Measurements from ENCODE around the gene TMEM178B.

TMEM178B gene

DNA sequence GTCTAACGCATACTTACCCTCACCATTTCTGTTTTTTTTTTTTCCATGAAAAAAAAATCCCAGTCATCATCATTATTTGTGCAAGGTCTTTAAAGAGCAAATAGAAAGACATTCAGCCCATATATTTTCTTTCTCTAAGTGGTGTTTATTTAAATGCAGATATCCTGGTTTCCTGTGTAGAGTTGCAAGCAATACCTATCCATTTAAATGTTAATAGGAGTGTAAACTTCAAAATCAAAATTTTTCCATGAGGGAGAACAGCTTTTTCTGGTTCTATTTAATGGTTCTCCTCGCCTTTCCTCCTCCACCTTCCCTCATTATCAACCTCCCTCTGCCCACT is 357.2 kb downstream of the TMEM178B start:
- DNase-seq (ENCODE audit: low read depth) = no peak

DNA sequence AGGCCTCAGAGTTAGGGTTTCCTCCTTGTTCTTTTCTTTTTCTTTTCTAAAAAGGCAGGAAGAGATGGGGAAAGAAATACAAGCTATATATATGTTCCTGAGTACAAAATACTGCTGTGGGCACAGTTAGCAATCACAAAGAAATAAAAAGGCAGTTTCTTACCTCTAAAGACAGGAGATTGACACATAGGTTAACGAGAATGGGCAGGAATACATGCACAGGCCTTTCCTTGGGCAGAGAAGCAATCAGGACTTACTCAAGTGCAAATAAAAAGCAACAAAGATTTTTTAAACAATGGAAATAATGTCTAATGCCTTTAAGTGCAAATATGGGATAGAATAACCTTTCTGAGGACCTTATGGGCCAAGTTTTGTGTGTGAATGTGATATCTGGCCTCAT is 357.8 kb downstream of the TMEM178B start:
- DNase-seq (ENCODE audit: low read depth) = no peak

DNA sequence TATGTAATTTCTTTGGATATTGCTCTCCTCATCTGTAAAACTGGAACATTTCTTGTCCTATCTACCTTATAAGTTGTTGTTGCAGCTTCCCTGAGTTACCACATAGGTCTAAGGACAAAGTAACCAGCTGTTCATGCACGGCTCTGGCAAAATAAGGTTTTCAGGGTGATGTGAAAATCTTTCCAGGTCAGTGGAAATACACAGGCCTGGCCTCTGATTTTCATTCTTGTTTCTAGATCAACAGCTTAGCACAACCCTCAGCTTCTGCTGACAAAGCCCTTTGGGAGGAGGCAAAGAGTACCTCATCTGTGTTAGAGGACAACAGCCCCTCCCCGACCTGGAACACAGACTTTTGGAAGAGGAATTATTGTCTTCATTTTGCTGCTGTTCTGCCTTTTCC is 359.8 kb downstream of the TMEM178B start:
- DNase-seq (ENCODE audit: low read depth) = no peak

DNA sequence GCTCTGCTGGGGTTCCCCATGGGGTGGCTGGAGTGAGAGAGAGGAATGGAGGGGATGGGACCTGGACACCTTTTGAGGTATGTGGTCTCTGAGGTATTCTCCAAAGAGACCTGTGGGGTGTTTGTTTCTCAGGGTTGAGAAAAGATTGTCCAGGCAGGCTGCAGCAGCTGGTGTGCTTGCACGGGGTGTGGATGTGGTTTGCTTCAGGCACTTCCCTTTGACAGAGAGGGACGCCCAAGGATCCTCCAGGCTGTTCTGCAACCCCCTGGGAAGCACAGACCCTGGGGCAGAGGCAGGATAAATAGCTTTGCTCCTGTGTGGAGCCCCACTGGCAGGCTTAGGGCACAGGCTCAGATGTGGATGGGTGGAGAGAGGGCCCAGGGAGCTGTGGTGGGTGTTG is 362.3 kb downstream of the TMEM178B start:
- DNase-seq (ENCODE audit: low read depth) = no peak

DNA sequence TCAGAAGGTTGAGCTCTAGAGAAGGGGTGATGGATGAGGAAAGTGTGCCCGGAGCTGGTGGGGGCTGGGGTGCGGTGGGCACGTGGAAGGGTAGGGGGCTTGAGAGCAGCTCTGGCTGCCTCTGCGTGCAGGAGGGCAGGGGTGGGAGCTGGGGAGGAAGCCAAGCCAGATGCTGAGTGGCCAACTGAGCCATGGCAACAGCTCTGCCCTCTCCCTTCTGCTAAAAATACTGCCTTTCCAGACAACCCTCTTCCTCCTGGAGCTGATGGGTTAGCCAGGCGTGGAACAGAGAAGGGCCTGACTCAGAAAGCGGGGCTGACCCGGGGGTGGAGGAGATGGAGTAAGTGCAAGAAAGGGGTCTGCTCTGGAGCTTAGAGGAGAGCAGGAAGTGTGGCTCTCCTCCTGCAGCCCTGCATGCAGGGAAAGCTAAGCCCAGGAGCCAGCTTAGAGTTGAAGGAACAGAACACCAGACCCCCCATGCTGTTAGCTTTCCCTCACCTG is 362.8 kb downstream of the TMEM178B start:
- no peak for DNase-seq (ENCODE audit: low read depth)

DNA sequence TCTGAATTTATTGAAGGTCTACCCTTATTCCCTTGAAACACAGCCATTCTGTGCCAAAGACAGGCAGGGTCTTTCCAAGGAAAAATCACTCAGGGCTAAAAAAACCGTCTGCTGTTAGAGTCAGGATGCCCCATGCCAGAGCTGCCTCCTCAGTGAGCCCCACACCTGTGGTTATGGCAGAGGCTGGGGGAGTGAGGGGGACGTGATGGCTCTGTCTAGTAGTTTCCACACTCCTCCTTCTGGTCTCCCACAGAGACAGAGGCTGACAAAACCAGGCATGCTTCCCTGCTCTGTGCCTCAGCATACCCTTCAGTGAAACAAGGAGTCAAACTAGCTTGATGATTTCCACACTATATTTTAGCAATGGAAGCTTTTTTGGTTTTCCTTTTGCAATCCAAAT is 365.3 kb downstream of the TMEM178B start:
- no peak for DNase-seq (ENCODE audit: low read depth)

DNA sequence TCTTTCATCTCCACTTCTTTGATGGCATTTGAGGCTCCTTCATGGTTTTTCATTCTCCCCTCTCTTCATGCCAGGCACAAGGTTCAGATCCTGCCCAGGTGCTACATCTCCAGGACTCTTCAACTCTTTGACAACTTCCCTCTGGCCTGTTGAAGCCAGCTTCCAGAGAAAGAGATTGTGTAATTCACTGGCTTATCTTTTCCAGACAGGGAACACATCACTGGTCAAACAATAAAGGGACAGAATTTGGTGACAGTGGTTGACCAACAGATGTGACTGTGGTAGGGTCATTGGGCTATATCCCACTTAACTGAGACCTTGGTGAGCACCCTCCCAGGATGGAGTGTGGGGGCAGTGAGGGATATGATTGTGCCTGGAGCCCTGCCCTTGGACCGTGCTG is 365.9 kb downstream of the TMEM178B start:
- DNase-seq (ENCODE audit: low read depth) = no peak

DNA sequence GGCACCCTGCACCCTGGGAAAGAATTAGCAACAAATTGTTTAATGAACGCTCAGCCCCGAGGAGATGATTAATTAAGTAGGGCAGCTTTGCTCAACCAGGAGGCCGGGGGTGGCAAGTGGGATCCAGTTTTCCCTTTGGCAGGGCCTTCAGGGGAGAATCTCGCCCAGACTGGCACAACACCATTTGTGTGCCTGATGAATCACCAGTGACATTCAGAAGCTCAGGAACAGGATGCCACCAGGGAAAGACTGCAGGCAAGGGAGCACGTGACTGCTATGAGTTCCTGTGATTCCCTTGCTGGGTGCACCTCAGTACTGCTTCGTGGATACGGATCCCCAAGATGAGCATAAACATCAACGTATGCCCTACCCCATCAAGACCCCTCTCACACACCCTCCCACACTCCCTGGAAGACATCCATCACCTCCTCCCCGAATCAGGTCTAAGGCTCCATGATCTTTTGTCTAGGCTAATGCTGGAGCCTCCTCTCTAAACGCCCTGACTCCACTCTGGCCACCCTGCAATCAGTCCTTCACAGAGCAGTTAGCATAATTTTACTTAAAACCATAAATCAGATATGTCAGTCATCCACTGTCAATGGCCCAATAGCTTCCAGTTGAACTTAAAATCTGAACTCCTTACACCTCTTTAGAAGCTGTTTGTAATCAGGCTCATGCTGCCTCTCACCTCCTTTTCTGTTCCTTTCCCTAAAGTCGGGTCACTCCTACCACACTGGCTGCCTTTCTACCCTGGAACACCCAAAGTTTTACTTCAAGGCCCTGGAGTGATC is 368.2 kb downstream of the TMEM178B start:
- DNase-seq (ENCODE audit: low read depth) = no peak

DNA sequence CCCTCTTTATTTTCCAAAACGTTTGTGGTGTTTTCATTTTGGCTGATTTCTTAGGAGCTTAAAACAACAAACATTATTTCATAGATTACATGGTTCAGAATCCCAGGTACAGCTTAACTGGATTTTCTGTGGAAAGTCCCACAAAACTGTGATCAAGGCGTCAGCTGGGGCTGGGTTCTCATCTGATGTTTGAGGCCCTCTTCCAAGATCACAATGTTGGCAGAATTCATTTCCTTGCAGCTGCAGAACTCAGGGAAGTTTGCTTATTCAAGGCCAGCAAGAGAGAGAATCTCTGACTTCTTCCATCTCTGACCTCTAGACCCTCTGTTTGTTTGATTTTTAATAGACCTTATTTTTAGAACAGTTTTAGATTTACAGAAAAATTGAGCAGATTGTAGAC is 368.9 kb downstream of the TMEM178B start:
- no peak for DNase-seq (ENCODE audit: low read depth)

DNA sequence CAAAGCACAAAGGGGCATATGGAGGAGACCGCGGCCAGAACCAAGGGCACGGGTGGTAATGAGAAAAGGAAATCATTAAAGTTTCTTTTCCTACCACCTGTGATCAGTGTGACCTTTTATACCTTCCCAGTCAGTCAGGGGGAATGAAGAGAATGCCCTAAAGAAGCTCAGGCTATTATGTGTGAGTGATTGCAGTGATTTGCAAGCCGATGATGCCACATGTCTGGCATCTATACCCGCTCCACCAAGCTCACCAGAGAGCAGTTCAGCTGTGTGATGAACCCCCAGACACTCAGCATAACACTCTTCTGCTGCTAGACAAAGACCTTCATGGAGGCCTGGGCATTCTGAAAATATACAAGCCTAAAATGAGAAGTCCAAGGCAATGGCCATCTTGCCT is 371.1 kb downstream of the TMEM178B start:
- no peak for DNase-seq (ENCODE audit: low read depth)

DNA sequence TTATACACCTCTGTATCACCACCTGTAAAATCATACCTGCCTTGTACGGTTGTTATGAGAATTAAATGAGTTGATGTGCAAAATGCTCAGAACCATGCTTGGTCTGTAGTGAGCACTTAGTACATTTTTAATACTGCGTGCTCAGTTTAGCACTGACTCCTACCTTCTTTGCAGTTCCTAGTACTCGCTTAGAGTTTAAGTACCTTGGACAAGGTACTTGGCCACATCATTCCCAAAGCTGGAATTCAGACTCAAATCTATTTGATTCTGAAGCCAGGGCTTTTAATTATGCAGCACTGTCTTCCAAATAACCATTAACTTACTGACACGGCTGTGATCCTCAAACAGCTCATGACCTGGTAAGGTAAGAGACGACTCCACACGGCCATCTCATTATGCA is 377.4 kb downstream of the TMEM178B start:
- DNase-seq (ENCODE audit: low read depth) = no peak

DNA sequence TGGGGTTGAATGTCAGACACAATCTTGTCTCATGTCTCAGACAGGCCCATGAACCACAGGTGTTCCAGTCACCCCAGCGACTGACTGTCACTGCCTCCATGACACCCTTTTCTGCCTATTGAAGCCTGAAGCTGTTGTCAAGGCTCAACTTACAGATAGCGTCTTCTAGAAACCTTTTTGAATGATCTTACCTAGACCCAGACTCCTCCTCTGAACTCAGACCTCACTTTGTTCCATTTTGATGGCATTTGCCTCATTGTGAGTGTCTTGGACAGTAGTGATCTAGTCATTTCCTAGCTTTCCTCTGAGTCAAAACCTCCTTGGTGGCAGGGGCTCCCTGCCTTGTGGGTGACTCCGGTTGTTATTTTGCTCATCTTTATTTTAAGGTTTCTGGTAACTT is 379.0 kb downstream of the TMEM178B start:
- DNase-seq (ENCODE audit: low read depth) = no peak

DNA sequence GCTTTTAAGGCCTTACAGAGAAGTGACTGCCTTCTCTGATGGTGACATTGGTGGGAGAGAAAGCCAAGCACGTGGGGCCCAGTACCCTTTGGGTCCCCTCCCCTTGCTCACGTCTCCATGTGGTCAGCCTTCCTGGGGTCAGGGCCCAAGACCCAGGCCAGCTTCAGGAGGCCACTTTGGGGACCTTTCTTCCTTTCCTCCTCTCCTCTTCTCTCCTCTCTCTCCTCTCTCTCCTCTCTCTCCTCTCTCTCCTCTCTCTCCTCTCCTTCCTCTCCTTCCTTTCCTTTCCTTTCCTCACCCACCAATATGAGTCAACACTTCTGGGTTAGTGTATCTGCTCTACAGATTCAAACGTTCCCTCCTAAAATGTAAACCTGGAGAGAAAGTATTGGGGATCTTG is 380.5 kb downstream of the TMEM178B start:
- no peak for DNase-seq (ENCODE audit: low read depth)

DNA sequence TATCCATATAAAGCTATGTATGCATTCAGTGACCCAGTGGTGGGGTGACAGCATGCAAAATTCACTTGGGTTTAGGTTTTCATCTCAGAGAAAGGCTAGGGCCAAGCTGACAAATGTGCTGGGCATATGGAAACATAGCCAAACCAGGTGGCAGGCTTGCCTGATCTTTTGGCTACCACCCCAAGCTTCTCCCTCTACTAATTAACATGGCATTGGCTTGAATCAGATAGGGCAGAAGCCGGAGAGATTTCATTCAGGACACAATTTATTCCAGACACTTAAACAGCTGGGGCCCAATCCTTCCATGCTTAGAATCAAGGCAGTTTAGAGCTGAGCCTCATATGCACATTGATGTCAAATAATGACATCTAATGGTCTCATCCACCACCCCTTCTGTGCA is 381.9 kb downstream of the TMEM178B start:
- no peak for DNase-seq (ENCODE audit: low read depth)

DNA sequence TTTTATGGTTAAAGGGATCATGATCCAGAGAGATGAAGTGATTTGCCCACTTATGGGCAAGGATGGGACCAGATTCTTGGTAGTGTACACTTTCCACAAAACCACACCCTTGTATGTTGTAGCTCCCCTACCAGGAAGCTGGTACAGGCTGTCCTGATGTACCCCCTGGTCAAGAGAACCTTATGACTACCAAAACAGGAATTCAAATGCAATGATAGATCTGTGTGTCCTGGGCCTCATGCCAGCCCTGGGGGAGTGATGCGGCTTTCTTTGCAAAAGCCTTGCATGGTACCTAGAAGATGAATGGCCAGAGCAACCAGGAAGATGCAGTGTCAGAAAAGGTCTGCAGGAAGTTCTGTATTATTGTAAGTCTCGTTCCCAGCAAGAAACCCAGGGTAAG is 382.4 kb downstream of the TMEM178B start:
- DNase-seq (ENCODE audit: low read depth) = no peak

DNA sequence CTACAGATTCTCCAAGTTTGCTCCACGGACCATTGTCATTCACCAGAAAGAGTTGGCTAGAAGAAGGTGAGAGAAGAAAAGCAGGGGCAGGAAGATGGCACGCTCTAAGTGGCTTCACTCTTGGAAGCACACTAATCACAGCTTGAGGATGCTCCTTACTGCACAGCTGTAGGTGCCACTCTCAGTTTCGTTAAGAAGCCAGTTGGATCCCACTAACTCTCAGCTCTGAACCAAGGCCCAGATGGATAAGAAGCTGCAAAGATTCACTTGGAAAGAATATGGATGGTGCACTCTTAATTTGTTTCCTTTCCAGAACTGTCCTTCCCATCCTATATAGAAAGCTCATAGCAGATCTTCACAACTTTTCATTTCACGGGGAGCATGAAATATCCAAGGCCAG is 382.8 kb downstream of the TMEM178B start:
- DNase-seq (ENCODE audit: low read depth) = no peak

DNA sequence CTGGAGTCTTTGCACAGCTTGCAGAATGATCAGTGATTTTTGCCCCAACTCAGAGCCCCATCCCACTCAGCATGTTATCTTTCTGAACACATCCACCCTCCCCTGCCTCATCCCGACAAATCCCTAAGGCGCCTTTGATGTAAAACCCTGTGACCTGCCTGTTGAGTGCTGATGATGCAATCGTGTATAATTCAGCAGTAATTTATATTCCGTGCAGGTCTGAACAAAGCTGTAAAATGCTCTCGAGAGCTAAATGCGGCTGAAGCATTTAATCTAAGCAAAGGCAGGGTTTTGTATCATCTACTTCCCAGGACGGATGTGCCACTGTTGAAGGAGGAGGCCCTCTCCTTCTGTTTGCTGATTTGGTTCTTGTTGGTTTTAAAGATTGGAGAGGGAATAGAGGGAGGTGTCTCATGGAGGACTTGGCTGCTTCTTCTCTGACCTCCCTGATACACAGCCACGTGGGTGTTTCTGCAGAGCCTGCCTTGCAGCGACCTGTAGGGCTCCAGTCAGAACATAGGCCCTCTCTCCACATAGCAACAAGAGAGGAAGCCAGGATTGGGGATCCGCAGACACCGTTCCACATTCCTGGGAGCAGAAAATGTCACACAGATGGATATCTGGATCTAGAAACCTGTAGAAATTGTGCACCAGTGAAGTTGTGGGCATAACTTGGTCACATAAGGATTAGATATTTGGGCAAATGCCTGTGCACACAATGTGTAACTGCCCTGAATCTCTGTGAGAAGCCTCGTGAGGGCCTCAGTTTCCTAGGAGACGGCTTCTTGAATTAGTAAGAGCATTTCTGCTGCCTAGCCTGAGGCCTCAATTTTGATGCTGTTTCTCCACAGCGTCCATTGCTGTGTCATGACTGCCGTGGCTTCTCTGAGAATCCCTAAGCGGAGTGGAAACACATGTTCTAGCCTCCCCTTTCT is 387.2 kb downstream of the TMEM178B start:
- DNase-seq (ENCODE audit: low read depth) = no peak

DNA sequence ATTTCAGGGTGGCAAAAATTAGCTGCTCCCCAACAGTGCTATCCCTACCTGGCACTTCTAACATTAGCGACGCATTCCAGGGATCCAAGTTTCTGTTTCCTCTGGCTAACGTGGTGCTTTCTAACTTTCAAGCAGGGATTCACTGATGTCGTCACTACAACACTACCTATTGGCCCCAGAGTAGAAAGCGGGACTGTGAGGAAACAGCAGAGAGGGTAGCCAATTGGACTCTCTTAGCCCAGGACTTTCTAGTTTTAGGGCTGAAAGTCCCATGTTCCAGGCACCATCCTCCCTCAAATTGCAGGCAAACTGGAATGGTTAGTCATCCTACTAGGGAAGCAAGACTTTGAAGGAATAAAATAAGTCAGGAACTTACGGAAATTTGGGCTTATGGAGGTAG is 388.1 kb downstream of the TMEM178B start:
- DNase-seq (ENCODE audit: low read depth) = no peak

DNA sequence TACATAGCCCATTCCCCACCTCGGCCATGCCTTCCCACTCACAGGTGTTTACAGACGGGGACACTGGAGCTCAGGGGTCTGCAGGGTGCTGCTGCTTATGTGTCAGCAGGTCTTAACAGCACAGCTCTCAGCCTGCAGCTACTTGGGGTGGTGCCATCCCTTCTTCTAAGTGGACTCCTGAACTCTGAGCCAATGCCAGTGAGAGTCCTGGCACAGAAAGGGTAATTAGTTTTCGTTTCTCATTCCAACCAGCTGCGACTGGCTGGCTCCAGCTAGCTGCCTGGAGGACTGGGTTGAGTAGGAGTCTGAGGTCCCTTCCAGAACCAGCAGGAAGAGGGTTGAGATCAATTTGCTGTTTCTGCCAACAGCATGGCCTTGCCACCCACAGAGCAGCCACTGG is 389.1 kb downstream of the TMEM178B start:
- DNase-seq (ENCODE audit: low read depth) = no peak

DNA sequence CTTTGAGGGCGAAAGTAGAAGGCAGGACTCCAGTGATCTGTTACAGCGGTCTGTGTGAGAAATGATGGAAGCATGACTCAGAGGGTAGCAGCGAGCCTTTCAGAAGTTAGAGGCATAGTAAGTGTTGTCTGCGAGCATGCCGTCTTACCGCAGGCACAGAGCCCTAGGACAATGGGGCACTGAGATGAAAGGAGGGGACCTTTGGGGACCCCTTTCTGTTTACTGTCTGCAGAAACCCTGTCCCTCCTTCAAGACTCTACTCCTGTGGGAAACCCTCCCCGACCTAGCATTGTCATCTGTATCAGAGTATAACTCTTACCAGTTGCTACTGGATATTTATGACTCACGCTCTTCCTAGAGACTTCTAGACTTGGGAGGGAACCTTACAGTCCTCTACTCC is 390.1 kb downstream of the TMEM178B start:
- DNase-seq (ENCODE audit: low read depth) = no peak

DNA sequence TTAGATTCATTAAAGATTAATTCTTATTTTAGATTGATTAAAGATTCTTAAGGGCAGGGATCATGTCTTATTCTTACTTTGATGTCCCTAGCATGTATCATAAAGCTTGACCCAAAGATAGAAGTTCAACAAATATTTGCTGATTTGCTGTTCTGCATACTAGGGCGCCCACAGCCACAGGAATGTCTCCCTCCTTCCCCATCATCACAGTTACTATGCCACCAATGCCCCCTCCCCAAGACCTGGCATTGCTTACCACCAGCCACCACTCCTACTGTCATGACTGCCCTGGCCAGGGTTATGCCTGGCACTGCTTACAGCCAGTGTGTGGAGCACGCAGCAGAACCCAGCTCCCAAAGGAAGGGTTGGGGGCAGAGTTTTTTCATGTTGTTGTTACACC is 390.7 kb downstream of the TMEM178B start:
- DNase-seq (ENCODE audit: low read depth) = no peak

DNA sequence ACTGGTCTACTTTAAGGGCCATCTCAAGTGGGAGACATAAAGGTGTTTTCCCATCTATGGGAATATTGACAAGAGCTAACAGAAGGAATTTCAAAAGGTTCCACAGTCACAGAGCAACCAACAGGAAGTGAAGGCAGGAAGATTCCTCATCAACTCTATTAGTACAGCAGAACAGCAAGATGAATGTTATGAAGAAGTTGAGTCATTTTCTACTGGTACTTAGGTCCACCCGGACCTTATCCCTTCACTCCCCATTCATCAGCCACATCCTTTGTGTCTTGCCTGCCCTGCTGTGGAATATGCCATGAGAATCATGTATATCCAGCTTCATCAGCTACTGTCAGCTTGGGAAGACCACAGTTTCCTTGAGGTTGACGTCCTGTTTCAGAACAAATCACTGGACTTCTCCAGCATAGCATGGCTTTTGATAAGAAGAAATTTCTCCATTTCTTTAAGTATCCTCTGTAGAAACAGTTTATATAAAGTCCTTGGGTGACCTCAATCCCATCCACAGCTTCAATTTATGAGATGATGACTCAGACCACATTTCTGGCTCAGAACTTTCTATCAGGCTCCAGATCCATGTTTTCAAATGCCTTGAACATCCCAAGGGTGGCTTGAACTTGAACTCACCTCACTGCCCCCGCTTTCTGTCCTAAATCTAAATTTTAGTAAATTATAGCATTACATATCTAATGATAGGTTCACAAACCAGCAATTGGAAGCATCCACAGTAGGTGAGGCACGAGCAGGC is 392.5 kb downstream of the TMEM178B start:
- no peak for DNase-seq (ENCODE audit: low read depth)

DNA sequence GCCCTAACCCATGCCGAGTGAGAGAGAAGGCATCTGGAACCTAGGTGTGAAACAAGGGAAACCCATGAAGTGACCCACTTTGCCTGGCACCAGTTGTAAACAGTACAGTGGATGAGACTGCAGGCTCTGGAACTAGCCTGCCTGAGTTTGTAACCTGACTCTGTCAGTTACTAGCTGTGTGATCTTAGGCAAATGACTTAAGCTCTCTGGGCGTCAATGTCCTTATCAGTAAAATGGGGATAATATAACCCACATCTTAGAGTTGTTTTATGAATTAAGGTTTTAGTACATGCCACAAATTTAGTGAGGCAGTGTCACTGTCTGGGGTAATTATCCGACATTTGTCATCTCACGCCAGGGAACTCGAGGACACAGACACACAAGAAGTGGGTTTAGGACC is 394.5 kb downstream of the TMEM178B start:
- DNase-seq (ENCODE audit: low read depth) = no peak

All from activated T-helper 9 cell treated with anti-CD3 and anti-CD28 coated beads, Interleukin-2, amount 50 U/mL, for 16 hours (primary cell).